Esophagus squamous epithelium (tissue), 4 donors: Measurements from ENCODE around the gene MTHFSD.

ENCODE experiments used
- POLR2A ChIP-seq, 4 donors: fragments of 450-650 bp; IDR thresholded peaks; one replicate each; pipeline ENCODE4 v1.6.1; 2017; ENCODE audit warnings: antibody characterized with exemption in 4 of 4, mild to moderate bottlenecking in 4 of 4, moderate library complexity in 3 of 4
- TF ChIP-seq, protein P1 (sequence below), 6 experiments: fragments of 450-650 bp in 4 of 6; fragments of 200-600 bp in 2 of 6; sonication (generic) in 2 of 6; IDR thresholded peaks; one replicate each; pipeline ENCODE4 v1.5.1; 2016 to 2019; ENCODE audit warnings: antibody characterized with exemption in 6 of 6, mild to moderate bottlenecking in 4 of 6, moderate library complexity in 4 of 6

DNA sequence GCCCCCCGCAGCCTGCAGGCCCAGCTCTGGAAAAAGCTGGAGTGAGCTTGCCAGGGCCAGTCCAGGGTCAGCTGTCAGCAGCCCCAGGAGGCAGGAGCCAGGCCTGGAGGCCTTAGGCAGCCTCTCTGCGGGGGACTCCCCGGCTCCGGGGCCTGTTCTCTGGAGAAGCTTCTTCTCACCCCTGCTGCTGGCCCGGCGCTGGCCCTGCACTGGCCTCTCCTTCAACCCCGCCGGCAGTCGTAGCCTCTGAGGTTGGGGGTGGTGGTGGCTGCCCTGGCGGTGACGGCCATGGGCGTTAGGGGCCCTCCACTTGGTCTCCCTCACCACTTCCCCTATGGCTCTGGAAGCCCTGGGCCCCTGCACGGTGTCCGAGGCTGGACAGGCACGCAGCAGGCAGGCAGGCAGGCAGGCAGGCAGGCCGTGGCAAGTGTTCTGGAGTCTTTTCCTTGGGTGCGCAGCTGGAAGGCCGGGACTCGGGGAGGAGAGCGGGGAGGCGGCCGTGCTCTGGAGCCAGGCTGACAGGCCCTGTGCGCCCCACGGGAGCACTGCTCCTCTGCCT lies 42.7 kb downstream of the MTHFSD start:
- TF ChIP-seq, protein P1, sequence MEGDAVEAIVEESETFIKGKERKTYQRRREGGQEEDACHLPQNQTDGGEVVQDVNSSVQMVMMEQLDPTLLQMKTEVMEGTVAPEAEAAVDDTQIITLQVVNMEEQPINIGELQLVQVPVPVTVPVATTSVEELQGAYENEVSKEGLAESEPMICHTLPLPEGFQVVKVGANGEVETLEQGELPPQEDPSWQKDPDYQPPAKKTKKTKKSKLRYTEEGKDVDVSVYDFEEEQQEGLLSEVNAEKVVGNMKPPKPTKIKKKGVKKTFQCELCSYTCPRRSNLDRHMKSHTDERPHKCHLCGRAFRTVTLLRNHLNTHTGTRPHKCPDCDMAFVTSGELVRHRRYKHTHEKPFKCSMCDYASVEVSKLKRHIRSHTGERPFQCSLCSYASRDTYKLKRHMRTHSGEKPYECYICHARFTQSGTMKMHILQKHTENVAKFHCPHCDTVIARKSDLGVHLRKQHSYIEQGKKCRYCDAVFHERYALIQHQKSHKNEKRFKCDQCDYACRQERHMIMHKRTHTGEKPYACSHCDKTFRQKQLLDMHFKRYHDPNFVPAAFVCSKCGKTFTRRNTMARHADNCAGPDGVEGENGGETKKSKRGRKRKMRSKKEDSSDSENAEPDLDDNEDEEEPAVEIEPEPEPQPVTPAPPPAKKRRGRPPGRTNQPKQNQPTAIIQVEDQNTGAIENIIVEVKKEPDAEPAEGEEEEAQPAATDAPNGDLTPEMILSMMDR (IDR thresholded peaks at IDR 0.05): no peak
- TF ChIP-seq POLR2A (IDR thresholded peaks at IDR 0.05): no peak
